Right lobe of liver (tissue), 4 donors: ENCODE measurements around the gene GNB2.

ENCODE experiments used
- CTCF ChIP-seq, 4 donors: fragments of 200-600 bp in 3 of 4; fragments of 450-650 bp in 1 of 4; IDR thresholded peaks; one replicate each; pipeline versions ENCODE4 v1.5.1 to v1.8.0; 2016 to 2022; ENCODE audit warnings: antibody characterized with exemption in 4 of 4, mild to moderate bottlenecking in 2 of 4
- POLR2A ChIP-seq: fragments of 450-650 bp; IDR thresholded peaks from one replicate; pipeline ENCODE4 v1.6.1; 2017; ENCODE audit warnings: antibody characterized with exemption, mild to moderate bottlenecking
- donor health status: DM: no; HTN: no; CAD: no.
- donor health status: DM: no; HTN: no; CAD: no.
- donor health status: DM: no; HTN: yes; CAD: no.

GRCh38 chr7:100693312-100694097 lies 20.0 kb downstream of the GNB2 start:
- TF ChIP-seq CTCF (IDR thresholded peaks at IDR 0.05) (no peak), POLR2A (no peak)
